ENCODE measurements around the gene NECTIN2.

Gene NECTIN2

GRCh38 chr19:44867578-44867977 lies 21.5 kb downstream of the NECTIN2 start:
- no peak for DNase-seq (ENCODE audit: low read depth)
- TF ChIP-seq CTCF (IDR thresholded peaks at IDR 0.05; ENCODE audit: control insufficient read depth, insufficient read depth, low read depth, low read length, missing control alignments), result no peak

GRCh38 chr19:44869733-44870470 lies 23.8 kb downstream of the NECTIN2 start:
- DNase-seq (ENCODE audit: low read depth), result no peak
- no peak for TF ChIP-seq CTCF (IDR thresholded peaks at IDR 0.05; ENCODE audit: control insufficient read depth, insufficient read depth, low read depth, low read length, missing control alignments)
- H3K4me3 ChIP-seq (ENCODE audit: control insufficient read depth, low read depth, low read length), result no peak overlapping the region

More at GRCh38 chr19:44867578-44867977, 21.5 kb downstream of the NECTIN2 start:
- no peak overlapping the region for H3K4me3 ChIP-seq (ENCODE audit: control insufficient read depth, low read depth, low read length)

GRCh38 chr19:44871809-44872208 lies 25.7 kb downstream of the NECTIN2 start:
- H3K4me3 ChIP-seq (ENCODE audit: control insufficient read depth, low read depth, low read length), result no peak overlapping the region
- DNase-seq (ENCODE audit: low read depth), result no peak
- TF ChIP-seq CTCF (IDR thresholded peaks at IDR 0.05; ENCODE audit: control insufficient read depth, insufficient read depth, low read depth, low read length, missing control alignments), result no peak

GRCh38 chr19:44872661-44873060 lies 26.6 kb downstream of the NECTIN2 start:
- no peak for TF ChIP-seq CTCF (IDR thresholded peaks at IDR 0.05; ENCODE audit: control insufficient read depth, insufficient read depth, low read depth, low read length, missing control alignments)
- H3K4me3 ChIP-seq (ENCODE audit: control insufficient read depth, low read depth, low read length), result no peak overlapping the region

GRCh38 chr19:44874317-44874716 lies 28.2 kb downstream of the NECTIN2 start:
- no peak for DNase-seq (ENCODE audit: low read depth)
- H3K4me3 ChIP-seq (ENCODE audit: control insufficient read depth, low read depth, low read length), result no peak overlapping the region
- no peak for TF ChIP-seq CTCF (IDR thresholded peaks at IDR 0.05; ENCODE audit: control insufficient read depth, insufficient read depth, low read depth, low read length, missing control alignments)

More at GRCh38 chr19:44872661-44873060, 26.6 kb downstream of the NECTIN2 start:
- DNase-seq (ENCODE audit: low read depth), result no peak

- TF ChIP-seq CTCF (IDR thresholded peaks at IDR 0.05; ENCODE audit: control insufficient read depth, insufficient read depth, low read depth, low read length, missing control alignments), result no peak
Measured at GRCh38 chr19:44875666-44876451, 29.8 kb downstream of the NECTIN2 start.

More at GRCh38 chr19:44875666-44876451, 29.8 kb downstream of the NECTIN2 start:
- no peak overlapping the region for H3K4me3 ChIP-seq (ENCODE audit: control insufficient read depth, low read depth, low read length)
- DNase-seq (ENCODE audit: low read depth), result no peak

All from AG09309 (cell line).